Non-pigmented ciliary epithelial cell (primary cell): Measurements from ENCODE around the gene PERCC1.

ENCODE experiments used
- DNase-seq: peaks from one replicate; pipeline ENCODE4 v3.0.0-alpha.2; 2010; ENCODE audit warnings: low read depth

PERCC1 gene

GRCh38 chr16:1412847-1413246 lies 18.0 kb upstream of the PERCC1 start:
- no peak for DNase-seq

GRCh38 chr16:1413684-1414531 lies 17.0 kb upstream of the PERCC1 start:
- no peak for DNase-seq

GRCh38 chr16:1414532-1415260 lies 16.2 kb upstream of the PERCC1 start, which contains the start of gene UNKL:
Gene UNKL (minus strand): TSS chr16:1414704. CDS start chr16:1414691, 13 bp downstream.
- DNase-seq: no peak

GRCh38 chr16:1416521-1416941 lies 14.3 kb upstream of the PERCC1 start:
- DNase-seq: no peak

GRCh38 chr16:1420111-1420539 lies 10.8 kb upstream of the PERCC1 start:
- no peak for DNase-seq

GRCh38 chr16:1422076-1422475 lies 8.8 kb upstream of the PERCC1 start:
- no peak for DNase-seq

GRCh38 chr16:1424028-1424427 lies 6.8 kb upstream of the PERCC1 start:
- DNase-seq: no peak

- DNase-seq: no peak
These were observed 5.1 kb upstream of the PERCC1 start for GRCh38 chr16:1425616-1426370.

- DNase-seq: no peak
These were observed 4.0 kb upstream of the PERCC1 start for GRCh38 chr16:1426734-1427471.

GRCh38 chr16:1427473-1428461 lies 3.1 kb upstream of the PERCC1 start:
- no peak for DNase-seq

GRCh38 chr16:1428511-1428910 lies 2.4 kb upstream of the PERCC1 start:
- no peak for DNase-seq

- DNase-seq: no peak
These were observed 1.9 kb upstream of the PERCC1 start for GRCh38 chr16:1429012-1429411.

GRCh38 chr16:1429631-1430030 lies 1.2 kb upstream of the PERCC1 start:
- DNase-seq: no peak

GRCh38 chr16:1430214-1430758 lies 592 bp upstream of the PERCC1 start:
- no peak for DNase-seq

- DNase-seq: no peak
These were observed 806 bp downstream of the PERCC1 start for GRCh38 chr16:1431497-1432270.

- DNase-seq: no peak
These were observed 1.7 kb downstream of the PERCC1 start for GRCh38 chr16:1432388-1433262.

- no peak for DNase-seq
These were observed 2.3 kb downstream of the PERCC1 start for GRCh38 chr16:1433263-1433560.

- DNase-seq: no peak
These were observed 2.9 kb downstream of the PERCC1 start for GRCh38 chr16:1433756-1434155.
